DMS 273 (cell line): ENCODE results near the gene AFAP1.

Experiments
- DNase-seq: peaks from one replicate; lab custom pipeline; 2025; ENCODE audit not compliant: unreplicated experiment; lab: John Stamatoyannopoulos, UW

Gene AFAP1

DNA sequence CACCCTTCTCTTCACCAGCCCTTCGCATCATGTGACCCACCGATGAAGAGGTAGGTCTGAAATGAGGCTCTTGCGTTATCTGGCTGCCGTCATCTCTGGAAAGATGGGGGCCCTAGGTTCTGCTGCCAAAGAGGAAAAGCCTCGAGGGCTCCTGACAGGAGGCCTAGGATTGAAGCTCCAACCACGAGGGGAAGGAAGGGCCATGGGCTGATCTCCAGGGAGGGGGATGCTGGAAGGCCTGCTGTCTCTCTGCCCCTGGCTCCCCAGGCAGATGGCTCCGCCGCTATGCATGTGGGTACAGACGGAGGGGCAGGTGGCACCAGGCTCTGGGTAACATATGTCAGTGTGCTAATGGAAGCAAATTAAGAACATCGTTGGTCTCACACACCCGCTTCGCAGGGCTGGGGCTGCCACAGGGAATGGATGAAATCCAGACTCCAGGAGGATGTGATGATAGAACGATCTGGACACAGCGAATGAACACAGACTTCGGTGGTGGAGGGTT is 44.9 kb downstream of the AFAP1 start:
- DNase-seq, result peak; percentile 97

DNA sequence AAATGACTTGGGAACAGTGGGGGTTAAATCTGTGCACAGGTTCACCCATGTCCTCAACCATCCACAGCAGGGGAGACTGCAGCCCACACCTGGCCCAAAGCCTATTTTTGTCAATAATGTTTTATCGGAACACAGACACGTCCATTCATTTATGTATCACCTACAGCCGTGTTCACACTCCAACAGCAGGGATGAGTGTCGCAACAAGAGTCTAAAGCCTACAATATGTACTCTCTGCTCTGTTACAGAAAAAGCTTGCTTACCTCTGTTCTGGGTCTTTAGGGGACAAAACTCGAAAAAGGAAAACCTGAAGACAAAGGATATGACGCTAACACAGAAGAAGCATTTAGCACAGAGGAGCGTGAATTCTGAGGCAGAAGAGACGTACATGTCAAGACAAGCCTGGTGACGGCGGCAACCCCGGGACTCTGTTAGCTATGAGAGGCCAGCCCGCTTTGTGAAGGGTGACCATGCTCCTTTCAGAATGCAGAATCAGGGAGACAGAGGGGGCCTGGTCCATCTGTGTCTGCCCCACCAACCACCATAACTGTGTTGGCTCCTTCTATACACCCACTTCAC is 45.5 kb downstream of the AFAP1 start:
- peak; percentile 65 for DNase-seq

DNA sequence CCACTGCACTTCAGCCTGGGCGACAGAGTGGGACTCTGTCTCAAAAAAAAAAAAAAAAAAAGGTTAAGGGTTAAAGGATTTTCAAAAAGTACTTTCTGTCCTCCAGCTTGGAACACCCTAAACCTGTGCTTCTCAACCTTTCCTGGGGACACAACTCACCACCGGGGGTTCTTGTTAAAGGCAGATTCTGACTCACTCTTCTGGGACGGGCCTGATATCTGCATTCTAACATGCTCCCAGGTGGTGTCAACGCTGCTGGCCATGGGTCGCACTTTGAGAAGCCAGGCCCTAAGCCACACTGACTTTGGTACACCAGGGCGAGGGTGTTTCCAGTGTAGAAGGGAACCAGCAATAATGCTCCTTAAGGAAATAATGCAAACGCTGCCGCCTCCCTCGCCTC is 46.1 kb downstream of the AFAP1 start:
- DNase-seq, result peak; percentile 13

DNA sequence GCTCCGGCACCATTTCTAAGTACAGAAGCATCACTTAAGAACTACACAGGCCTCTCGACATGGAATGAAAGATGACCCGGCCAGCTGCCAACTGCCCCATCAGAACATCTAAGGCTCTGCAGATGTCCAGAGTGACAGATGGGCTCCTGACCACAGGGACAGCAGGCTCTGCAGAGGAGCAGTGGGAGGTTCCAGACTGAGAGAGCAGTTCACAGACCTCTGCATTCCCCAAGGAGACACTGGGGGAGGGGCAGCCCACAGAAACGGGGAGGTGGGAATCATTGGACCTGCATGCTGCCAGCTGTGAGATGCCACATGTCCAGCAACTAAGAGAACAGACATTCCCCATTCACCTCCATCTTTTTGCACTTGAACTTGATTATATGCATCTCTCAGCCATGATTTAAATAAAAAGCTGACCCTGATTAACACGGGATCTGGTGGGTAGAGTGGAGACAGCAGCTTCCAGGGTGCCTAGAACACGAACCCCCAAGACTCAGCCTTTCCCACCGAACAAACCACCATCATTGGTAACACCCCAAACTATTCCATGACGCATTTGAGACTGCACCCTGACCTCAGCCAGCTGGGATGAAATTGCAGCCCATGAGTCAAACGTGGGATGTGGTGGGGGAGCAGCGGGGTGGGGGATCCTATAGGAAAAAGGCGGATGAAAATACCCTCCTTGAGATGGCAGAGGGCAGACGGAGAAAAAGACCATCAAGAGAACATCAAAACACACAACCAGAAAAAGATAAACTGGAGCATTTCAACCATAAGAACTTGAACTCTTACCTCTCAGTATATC is 47.2 kb downstream of the AFAP1 start:
- peak; percentile 89 for DNase-seq

DNA sequence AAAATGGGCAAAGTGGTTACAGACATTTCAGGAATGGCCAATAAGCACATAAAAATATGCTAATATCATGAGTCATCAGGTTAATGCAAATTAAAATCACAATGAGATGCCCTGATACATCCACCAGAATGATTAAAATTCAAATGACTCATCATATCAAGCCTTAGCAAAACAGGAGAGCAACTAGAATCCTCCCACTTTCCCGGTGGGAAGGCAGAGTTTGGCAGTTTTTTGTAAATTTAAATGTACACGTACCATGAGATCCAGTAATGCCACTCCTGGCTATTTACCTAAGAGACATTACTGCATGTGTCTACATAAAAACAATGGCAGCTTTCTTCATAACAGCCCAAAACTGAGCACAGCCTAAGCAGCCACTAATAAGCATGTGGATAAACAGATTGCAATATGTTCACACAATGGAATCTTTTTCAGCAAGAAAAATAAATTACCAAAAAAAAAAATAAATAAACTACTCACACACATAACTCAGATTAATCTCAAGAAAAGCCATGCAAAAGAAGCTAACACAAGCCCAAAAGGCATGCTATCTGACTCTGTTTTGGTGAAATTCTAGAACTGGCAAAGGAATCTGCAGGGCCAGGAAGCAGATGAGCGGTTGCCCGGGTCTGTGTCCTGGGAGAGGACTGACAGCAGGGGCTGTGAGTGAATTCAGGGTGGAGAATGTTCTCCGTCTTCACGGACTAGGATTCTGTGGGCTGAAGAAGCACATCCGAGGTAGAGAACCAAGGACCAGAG is 48.8 kb downstream of the AFAP1 start:
- DNase-seq, result peak; percentile 69

DNA sequence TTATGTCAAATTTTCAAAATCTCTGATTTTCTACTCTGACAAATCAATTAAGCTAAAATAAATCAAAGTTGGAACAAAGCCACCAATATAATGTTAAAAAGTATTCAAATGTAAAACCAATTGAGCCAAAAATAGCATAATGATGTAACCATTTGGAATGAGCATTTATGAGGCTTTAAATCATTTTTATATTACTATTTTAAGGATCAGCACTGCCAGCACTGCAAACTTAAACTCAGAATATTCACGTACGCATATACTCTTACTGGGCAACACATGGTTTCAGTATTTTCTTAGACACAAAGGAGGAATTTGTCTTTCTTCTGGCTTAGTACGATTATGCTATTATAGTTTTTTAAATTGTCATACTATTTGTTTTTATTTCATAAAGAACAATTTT is 52.2 kb downstream of the AFAP1 start:
- DNase-seq, result no peak

DNA sequence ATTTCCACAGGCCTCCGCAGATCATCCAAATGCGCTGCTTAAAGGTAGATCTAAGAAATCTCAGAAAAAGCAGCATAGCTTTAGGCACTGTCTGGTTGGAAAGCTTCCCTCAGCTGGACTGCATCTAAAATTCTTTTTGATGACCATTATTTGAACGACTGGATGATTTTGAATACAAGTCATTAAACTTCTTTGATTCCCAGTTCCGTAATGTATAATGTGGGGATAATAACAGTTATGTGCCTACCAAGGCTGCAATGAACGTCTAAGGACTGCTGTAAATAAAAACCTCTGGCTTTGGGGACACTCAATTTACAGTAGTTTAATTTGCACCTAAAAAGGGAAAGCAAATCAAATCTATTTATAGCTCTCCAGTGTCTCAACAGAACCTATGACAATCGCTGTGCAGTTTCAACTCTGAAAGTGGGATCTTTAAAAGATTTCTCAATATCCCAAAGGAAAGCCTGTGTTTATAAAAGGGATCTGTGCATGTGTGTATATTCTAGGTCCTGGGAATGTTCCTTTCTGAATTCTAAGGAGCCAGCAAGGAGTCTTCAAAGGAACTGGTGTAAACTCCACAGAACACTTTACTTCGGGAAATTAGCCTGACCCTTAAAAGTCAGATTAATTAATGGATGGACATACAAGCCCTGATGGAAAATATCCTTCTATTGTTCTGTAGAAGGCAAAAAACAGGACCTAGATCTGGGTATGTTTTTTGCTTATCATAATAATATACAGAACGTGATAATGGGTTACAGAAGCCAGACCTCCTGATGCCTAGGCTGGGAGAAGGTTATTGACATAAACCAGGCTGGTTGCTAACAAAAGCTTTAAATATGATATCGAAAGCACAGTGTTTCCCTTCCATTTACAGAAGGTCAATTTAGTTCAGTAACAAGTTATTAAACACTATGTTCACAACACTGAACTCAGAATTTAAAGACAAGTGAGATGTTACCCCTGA is 53.4 kb downstream of the AFAP1 start:
- no peak for DNase-seq

DNA sequence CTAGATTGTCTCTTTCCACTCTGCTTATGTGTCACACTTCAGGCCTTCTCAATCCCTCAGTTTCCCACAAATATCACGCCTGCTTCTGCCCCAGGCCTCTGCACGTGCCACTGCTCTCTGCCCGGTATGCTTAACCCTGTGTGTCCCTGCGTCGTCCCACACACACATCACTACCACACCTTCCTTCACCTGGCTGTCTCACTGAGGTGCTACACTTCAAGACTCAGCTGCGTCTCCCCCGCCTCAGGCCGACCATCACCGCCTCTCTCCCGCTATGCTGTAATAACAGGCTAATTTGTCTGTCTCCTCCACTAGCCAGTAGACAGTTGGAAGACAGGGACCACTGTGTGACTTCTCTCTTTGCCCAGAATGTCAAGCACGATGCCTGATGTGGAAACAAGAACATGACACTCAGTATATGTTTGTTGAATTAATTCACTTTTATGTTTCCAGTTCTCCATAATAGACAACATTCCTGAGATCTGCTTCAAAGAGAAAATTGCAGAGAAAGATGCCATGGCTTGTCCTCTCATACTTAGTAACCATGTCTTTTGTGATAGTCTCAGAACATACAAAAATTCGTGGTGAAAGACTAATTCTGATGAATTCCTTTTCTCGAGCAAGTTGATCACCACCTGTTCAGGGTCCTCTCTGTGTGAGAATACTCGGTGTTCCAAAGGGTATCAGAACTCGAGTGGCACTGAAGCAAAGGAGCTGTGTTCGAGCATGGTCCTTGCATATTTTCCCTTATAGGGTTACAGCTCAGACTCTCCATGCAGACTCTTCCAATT is 54.2 kb downstream of the AFAP1 start:
- no peak for DNase-seq

DNA sequence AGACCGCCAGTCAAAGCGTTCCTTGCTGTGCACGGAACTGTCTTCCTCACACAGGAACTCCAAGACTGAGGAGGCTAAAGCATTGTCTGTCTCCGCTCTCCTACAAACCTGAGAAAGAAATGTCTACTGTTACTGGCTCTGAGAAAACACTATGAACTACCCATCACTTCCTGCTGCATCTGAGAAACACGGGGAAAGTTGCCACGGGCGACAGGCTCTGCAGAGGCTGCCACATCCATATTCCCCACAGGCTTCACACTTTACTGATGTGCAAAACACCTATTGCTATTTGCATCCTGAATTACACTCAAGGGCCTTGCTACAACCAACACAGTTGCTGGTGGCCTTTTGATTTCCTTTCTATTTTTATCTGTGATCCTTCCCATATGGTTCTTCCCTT is 59.0 kb downstream of the AFAP1 start:
- DNase-seq, result no peak

DNA sequence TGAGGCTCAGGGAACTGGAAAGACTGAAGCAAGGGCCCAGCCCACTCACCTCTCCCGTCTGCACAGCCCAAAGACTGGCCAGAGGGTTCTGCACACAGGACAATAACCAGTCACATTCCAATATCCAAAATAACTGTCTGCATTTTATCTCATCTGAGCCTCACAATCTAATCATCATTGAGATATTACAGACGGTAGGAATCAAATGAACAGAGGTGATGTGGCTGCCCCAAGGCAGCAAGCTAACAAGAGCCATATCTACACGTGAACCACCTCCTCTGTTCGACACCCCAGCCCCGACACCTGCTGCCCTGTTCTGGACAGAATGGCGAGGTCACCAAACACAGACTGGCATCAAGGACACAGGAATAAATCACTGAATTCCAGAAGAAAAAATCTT is 60.5 kb downstream of the AFAP1 start:
- no peak for DNase-seq

DNA sequence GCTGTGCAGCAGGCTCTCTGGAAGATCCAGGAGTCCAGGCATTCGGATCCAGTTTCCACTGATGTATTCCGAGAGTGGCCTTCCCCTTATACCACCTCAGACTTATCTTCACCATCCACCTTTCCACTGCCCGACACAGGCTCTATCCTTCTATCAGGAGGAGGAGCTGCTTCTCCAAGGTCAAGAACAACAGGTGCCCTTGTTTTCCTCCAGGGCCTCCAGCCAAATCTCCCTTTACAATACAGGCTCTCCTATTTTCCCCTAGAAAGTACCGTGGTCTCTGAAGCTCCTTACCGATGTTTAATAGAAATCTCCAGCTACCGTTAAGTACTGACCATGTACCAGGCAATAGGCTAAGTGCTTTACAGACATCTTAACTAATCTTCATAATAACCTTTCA is 61.3 kb downstream of the AFAP1 start:
- peak; percentile 47 for DNase-seq

DNA sequence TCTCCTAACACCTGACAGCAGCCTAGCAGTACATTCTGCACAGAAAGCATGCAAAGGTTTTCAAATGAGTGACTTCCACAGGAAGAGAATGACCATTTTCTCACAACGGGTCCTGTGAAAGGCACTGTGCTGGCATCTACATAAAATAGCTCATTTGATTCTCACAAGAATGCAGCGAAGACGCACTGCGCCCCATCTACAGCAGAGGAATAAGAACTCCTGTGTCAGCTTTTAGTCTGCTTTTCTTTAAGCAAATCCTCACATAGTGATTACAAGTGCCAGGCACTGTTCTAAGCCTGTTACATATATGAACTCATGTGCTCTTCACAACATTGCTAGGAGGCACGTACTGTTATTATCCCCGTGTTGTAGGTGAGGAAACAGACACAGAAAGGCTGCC is 62.5 kb downstream of the AFAP1 start:
- no peak for DNase-seq

DNA sequence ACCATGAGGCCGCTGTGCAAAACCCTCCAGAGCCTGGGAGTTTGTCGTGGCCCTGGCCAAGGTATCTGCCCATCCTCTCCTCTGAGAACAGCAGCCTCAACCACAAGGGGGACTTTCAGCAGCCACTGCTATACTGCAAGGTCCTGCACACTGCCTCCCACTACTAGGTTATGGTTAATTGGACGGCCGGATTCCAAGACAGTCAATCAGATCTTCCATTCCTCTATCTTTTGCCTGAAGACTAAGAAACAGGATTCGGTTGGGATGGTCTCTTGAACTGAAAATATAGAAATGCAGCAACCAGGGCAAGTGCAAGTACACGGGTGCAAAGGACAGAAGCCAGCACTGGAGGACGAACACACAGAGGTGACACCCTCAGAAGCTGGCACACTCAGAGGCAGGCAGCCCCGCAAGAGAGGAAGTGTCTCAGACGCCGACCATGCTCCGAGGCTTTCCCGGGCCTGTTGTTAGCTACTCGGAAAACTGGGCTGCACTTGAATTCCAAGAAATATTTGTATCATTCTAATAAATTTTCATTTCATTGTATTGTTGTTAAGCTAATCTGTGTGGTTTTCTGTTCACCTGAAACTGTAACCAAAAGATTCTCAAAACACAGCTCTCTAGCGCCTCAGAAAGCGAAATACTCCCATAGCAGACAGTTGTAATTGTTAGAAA is 63.3 kb downstream of the AFAP1 start:
- peak; percentile 59 for DNase-seq

DNA sequence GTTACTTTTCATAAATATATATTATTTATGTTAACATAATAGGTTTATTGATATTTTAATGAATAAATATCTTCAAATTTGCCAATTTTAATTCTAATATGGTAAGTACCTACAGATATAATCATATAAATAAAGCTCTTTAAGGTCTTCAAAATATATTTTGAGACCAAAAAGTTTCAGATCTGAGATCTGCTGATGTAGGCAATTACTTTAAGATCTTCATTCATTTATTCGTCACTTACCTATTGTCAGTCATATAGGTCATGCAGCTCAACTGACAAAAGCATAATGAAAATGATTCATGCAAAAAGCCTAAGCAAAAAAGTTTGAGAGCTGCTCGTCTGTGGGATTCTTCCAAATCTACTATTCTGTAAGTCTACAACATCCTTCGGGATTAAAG is 64.8 kb downstream of the AFAP1 start:
- DNase-seq, result no peak

DNA sequence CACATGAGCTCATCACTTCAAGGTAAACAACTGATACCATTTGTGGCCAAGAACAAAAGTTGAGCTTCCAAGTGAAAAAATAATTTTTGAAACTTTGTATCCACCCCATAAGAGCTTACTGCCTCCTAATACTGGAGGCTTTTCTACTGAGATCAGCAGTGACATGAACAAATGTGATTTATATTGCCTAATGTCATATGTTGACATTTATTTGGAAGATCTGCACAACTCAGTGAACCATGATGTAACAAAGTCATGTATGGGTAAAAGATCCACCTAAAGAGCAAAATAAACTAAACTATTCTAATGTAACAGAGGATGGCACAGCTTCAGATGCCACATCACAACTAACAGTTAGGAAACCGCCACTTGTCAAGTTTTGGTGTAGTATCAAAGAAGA is 65.8 kb downstream of the AFAP1 start:
- no peak for DNase-seq

DNA sequence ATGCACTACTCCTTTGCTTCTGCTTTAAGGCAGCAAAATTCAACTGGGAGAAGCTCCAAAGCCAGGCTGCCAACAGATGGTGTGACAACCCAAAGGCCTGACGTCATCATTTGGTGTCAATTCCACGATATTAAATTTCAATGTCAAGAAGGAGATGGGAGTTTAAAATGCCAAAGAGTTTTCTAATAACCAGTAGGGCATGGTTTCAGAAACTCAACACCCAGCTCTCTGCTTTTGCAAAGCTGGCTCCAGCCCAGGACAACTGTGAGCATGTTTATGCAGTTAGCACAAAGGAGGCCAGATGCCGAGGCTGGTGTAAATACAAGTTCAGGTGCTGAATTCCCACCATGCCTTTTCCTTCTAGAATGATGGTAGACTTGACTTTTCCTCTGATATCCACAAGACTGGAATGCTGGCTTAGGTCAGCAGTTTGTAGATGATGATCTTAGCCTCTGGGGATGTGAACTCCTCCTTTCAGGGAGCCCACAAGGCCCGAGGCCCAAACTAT is 67.3 kb downstream of the AFAP1 start:
- DNase-seq, result peak; percentile 98

DNA sequence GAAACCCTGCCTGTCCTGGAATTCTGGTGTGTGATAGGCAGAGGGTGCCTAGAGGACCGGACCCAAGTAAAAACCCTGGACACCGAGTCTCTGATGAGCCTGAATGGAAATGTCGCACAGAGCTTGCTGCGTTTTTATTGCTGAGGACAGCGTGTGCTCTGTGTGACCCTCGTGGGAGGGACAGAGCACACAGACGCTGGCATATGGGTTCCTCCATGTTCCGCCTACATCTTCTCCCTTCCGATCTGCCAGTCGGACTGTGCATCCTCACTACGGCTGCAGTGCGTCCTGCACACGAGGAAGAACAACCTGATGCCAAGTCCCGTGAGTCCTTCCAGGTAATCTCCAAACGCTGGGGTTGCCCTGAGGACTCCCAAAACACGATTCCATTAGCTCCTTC is 68.3 kb downstream of the AFAP1 start:
- DNase-seq, result peak; percentile 37

DNA sequence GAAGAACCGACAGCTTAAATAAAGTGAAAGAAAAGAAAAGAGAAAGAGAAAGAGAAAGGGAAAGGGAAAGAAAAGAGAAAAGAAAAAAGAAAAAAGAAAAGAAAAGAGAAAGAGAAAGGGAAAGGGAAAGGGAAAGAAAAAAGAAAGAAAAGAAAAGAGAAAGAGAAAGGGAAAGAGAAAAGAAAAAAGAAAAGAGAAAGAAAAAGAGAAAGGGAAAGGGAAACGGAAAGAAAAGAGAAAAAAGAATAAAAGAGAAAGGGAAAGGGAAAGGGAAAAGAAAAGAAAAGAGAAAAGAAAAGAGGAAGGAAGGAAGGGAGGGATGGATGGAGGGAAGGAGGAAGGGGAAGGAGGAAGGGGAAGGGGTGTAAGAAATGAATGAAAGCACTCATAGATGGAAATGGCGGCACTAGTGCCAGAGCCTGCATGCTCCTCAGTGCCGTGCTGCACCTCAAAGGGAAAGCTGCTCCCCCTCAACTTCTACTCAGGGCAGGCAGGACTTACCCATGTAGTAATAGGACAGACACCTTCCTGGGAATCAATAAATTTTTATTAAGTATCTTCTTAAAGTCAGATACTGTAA is 70.7 kb downstream of the AFAP1 start:
- no peak for DNase-seq

DNA sequence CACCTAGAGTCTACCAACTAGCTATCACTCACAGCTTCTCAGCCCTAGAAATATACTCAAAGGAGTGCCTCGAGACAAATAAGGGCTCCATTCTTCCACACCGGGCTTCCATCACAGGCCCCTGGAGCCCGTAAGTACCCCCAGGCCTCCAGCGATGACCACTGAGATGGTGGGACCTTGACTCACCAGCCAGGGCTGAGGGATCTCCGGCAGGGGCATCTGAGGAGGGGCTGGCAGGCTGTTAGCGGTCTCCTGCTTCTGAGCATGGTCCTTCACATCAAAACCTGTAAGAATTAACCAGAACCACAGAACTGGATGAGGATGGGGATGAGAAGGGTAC is 71.3 kb downstream of the AFAP1 start:
- DNase-seq, result no peak
